Measurements from ENCODE around the gene ANKS6. TPM values are rescaled to one million over a fixed set of nuclear protein-coding genes. Genes with fewer than 3 reads are reported as not detected.

Gene ANKS6
- total RNA-seq, 1 donor = 12.1 TPM

DNA sequence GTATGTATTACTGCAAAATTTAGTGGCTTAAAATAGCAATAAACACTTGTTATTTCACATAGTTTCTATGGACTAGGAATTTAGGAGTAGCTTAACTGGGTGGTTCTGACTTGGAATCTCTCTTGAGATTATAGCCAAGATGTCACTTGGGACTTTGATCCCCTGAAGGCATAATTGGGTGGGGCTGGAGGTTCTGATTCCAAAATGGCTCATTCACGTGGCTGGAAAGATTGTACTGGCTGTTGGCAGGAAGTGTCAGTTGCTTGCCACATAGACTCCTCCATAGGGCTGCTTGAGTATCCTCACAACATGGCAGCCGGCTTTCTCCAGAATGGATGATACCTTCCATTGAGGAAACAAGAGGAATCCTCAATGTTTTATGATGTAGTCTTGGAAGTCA is 22.4 kb upstream of the ANKS6 start:
- DNase-seq (ENCODE audit: low read depth in 2 of 3, low spot score in 2 of 3) = no peak

DNA sequence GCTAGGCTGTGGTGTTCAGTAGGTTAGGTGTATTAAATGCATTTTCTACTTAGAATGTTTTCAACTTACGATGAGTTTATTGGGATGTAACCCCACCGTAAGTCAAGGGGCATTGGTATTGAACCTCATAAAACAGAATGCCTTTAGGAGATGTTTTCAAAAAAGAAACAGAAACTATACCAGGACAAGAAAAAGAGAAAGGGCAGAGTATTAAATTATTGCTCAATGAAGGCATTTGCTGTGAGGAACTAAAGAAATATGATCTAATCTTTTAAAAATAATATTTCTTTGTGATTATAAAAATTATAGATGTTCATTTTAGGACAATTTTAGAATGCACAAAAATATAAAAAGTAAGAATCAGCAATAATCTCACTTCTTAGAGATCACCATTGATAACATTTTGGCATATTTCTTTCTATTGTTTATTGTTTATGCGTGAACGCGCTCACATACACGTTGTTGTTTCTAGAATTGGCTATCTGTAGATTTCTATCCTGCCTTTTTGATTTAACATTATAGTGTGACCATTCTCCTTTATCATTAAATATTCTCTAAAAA is 19.1 kb upstream of the ANKS6 start:
- no peak for DNase-seq (ENCODE audit: low read depth in 2 of 3, low spot score in 2 of 3)

DNA sequence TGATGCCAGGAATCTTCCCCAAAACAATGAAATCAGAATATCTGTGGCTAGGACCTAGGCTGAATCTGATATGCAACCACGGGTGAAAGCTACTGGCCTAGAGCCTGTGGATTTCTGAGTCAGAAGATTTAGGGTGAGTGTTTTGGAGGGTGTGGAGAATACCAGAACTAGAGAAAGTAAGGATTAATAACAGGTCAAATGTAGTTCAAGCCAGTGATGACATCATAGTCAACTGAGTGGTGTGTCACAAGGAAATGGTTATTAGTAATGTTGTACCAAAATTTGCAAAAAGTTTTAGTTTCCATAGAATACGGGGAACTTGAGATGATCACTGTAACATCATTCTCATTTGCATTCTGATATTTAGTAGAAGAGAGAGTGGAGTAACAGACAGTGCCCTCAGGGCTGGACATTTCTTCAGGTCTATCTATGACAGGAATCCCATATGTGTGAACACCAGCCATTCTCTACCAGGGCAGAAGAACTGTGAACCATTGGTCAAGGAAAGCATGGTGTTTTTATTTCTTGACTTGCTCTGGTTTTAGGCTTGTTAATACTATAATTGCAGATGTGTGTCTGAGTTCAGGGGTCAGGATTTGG is 14.8 kb upstream of the ANKS6 start:
- DNase-seq (ENCODE audit: low read depth in 2 of 3, low spot score in 2 of 3) = no peak

DNA sequence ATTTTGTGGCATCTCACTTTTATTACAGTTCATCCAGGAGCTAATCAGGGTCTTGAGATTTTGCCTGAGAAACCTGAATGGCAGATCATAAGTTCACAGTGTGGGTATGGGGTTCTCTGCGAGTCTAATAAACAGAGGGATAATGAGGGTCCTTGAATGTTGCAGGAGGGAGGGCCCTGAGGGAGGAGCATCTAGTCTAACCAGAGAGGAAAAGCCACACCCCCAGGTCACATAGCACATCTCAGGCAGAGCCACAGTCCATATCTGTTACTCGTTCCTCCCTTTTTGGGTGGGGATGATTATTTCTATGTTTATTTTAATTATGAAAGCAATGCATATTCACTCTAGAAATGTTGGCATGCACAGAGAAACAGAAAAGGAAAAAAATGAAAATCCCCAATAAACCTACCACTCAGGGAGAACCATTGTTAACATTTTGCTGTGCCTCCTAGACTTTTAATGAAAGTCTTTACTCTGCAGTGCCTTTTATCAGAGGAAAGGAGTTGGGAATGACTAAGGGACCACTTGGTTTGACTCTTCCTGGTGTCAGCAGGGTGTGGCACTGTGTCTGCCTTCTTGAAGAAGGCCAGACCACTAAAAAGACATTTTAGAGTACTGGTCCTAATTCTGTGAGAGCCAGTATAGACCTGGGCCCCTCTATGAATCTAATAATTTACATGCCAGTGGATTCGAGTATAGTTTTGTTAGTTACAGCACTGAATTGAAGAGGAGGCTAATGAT is 13.9 kb upstream of the ANKS6 start:
- DNase-seq (ENCODE audit: low read depth in 2 of 3, low spot score in 2 of 3) = no peak

DNA sequence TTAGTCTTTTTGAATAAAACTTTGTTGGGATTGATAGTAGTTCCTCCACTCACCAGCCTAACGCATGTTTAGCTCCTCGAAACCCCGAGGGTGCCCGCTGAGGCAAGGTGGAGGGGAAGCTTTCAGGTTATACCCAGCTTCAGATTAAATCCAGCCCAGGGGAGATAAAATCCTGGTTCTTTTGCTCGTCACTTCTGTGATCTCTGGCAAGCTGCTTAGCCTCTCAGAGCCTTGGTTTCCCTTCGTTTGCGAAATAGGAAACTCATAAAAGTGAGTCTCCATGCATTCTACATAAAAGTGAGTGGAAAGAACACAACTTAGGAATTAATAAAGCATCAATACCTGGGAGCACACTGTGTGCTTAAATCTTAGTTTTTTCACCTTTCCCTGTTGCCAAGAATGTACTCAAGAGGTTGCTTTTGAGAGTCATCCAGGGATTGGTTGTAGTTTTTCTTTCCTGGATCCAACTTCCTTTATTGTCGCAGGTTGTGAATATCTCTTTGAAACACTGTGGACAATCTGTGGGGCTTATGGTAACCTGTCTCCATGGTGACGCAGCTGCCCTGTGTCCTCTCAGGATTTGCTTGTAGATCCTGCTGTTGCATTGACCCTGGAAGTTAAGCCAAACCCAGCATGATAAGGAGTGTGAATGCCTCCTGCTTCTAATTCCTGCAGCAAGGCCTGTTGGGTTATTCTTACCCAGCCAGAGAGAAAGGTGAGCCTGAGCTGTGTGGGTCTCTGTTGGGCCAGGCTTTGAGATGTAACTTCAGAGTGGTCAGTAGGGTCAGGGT is 13.2 kb upstream of the ANKS6 start:
- DNase-seq (ENCODE audit: low read depth in 2 of 3, low spot score in 2 of 3) = no peak

DNA sequence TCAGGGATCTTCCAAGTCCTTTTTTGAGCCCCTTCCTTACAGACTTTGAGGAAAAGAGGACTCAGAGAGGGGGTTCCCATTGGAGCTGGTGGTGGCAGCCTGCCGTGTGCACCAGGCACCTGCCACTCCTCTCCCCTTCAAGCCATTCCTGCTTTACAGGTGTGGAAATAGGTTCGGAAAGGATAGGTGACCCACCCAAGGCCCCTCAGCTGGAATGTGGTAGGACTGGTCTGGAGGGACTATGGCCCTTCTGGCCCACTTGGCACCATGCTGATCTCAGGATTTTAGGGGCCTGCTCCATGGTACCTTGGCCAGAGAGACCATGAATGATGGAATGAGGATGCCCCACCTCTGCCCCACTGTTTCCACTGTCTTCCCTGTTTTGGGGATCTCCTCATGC is 12.5 kb upstream of the ANKS6 start:
- DNase-seq (ENCODE audit: low read depth in 2 of 3, low spot score in 2 of 3) = no peak

DNA sequence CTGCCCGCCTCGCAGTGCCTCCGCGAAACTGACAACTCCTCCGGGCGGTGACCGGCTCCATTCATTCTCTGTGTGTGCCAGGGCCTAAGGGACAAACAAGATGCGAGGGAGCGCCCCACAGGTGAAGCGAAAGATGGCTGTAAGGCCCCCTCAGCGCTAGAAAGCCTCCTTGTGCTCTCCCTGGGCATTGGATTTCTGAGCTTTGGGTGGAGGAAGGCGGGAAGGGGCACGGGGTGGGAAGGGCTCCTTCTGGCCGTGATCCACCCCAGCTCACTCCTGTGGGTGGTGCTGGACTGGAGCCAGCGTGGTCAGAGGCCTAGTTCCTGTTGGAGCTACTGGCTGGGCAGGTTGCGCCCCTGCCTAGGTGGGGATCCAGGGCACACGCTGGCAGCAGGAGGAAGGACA is 12.1 kb upstream of the ANKS6 start:
- DNase-seq (ENCODE audit: low read depth in 2 of 3, low spot score in 2 of 3) = peak in 1 of 3 donors; percentile 29

DNA sequence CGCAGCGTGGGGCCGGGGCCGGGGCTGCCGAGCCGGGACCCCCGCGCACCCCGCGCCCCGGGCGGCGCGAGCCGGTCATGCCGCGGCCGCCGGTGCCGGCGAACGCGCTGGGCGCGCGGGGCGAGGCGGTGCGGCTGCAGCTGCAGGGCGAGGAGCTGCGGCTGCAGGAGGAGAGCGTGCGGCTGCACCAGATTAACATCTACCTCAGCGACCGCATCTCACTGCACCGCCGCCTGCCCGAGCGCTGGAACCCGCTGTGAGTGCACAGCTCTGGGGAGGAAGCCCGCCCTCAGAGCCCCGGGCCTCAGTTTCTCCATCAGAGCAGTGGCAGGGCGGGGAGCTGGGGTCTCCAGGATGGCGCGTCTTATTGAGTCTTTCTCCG is 11.4 kb upstream of the ANKS6 start:
- peak in 1 of 3 donors; percentile 20 for DNase-seq (ENCODE audit: low read depth in 2 of 3, low spot score in 2 of 3)

DNA sequence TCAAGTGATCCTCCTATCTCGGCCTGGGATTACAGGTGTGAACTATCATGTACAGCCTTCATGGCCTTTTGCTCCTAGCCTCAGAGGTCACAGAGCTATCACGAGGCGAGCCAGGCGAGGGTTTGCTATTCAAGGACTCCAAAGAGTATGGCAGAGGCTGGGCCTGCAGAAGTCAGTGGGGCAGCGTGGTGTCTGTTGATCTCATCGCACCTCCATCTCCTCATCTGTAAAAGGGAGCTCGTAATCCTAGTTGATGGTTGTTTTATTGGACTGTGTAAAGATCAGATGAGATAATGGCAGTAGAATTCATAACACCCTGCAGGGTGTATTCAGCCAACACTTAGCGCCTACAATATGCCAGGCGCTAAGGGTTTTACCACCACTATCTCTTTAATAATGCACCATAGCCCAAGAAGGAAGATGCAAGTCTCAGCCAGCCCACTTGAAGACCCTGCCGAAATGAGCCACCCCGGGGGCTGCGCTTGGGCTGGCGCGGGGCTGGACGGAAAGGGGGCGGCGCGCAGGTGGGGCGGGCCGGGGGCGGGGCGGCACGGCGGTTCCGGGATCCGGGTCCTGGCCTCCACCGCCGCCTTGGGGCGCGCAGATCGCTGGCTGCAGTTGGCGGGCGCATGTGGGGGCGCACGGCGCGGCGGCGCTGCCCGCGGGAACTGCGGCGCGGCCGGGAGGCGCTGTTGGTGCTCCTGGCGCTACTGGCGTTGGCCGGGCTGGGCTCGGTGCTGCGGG is 10.9 kb upstream of the ANKS6 start, which contains the start of gene GALNT12:
GALNT12 (plus strand) TSS at position 601 of the 744 bp plus-strand sequence; CDS start at position 630, 29 bp downstream.
- DNase-seq (ENCODE audit: low read depth in 2 of 3, low spot score in 2 of 3) = peak in 2 of 3 donors; percentile 58 to 60

DNA sequence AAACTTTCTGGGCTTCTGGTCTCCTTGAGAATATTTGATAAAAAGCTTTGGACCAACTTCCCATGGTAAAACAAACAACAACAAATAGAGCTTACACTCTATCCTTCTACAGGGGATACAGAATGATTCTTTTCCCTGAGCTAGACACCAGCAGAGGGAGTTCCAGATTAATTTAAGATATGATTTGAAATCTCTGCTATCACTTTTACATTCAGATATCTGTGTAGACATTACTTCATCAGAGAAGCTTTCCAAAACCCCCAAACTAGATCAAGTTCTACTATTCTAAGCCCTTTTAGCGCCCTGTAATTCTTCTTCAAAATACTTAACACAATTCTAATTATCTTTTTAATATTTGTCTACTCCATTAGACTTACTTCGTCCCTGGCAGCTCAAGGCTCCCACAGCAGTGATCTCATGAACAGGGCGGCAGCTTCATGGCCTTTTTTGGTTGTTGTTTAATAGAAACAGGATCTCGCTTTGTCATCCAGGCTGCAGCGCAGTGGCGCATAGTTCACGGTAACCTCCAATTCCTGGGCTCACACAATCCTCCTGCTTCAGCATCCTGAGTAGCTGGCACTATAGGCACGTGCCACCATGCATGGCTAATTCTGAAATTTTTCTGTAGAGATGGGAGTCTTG is 10.2 kb upstream of the ANKS6 start:
- peak in 1 of 3 donors; percentile 11 for DNase-seq (ENCODE audit: low read depth in 2 of 3, low spot score in 2 of 3)

DNA sequence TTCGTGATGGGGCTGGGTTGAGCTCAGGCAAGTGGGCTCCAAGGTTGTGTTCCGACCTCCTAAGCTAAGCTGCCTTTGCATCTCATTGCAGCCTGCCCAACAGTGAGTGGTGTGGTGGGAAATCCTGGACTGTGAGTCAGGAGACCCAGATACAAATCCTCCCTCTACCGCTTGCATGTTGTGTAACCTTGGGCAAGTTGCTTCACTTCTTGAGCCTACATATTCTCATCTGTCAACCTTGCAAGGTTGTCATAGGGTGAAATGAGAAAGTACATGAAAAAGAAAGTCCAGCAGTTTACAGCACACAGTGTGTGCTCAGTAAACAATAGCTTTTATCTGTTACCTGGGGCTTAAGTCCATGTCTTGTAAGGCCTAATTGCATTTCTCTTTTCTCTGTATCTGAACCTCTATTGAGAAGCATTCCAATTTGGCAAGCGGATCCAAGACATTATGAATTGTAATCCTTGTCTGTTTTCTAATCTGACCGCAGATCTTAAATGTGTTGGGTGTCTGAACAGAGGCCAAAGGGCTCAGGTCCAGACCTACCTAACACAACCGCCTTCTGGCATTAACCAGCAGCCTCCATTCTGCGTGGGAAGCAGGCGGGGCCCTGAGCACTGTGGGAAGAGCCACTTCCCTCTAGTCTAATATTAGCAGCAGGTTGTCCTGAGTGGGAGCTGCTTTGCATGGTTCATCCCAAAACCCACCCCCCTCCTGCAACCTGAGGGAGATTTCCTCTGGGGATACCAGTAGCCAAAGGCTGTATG is 9.3 kb upstream of the ANKS6 start:
- no peak for DNase-seq (ENCODE audit: low read depth in 2 of 3, low spot score in 2 of 3)

DNA sequence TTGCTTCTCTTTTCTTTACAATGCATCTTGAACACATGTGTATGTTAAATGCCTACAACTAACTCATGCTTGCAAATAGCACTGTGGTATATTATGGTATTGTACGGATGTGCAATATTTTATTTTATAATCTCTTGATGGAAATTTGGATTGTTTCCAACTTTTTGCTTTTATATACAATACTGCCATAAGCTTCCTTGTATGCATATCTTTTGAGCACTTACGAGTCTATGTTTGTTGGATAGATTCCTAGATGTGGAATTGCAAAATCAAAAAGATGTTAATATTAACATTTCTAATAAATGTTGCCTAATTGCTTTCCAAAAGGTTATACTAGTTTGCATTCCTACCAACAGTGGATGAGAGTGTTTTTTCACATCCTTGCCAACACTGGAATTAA is 7.7 kb upstream of the ANKS6 start:
- no peak for DNase-seq (ENCODE audit: low read depth in 2 of 3, low spot score in 2 of 3)

DNA sequence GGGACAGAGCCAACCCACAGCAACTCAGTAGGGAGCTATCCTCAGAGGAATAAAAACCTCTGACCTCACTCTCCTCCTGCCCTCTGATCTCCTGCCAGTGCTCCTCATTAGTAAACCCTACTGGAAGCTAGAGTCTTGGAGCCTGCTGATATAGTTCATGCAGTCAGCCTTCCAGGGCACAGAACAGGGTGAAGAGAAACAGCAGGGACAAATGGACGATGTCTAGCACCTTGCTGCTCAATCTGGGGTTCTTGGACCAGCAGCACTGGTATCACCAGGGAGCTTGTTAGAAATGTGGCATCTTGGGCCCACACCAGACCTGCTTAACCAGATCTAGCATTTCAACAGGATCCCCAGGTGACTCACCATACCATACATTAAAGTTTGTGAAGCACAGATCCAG is 5.6 kb upstream of the ANKS6 start:
- no peak for DNase-seq (ENCODE audit: low read depth in 2 of 3, low spot score in 2 of 3)

DNA sequence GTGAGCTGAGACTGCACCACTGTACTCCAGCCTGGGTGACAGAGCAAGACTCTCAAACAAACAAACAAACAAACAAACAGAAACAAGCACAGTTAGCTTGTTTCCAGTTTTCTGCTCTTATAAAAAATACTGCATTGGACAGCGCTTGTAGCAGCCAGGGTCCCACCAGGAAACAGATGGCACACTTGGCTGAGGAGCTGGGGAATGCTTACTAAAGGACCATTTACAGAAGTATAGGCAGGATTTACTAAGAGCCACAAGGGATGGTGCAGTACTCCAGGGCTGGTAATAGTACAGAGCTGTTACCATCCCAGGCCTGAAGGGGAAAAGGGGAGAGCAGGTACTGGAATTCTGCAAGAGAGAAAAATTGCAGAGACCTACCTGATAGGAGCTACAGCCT is 5.2 kb upstream of the ANKS6 start:
- no peak for DNase-seq (ENCODE audit: low read depth in 2 of 3, low spot score in 2 of 3)

DNA sequence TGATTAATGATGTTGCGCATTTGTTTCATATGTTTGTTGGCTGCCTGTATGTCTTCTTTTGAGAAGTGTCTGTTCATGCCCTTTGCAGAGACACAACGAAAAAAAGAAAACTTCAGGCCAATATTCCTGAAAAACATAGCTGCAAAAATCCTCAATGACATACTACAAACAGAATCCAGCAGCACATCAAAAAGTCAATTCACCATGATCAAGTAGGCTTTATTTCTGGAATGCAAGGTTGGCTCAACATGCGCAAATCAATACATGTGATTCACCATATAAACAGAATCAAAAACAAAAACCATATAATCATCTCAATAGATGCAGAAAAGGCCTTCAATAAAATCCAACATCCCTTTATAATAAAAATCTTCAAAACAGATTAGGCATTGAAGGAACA is 1.9 kb upstream of the ANKS6 start:
- no peak for DNase-seq (ENCODE audit: low read depth in 2 of 3, low spot score in 2 of 3)

DNA sequence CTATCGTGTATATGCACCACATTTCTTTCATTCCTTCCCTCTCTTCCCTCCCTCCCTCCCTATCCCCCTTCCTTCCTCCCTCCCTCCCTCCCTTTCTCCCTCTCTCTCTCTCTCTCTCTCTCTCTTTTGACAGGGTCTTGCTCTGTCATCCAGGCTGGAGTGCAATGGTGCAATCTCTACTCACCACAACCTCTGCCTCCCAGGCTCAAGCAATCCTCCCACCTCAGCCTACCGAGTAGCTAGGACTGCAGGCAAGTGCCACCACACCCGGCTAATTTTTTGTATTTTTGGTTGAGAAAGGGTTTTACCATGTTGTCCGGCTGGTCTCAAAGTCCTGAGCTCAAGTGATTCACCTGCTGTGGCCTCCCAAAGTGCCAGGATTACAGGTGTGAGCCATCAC is 1.1 kb upstream of the ANKS6 start:
- no peak for DNase-seq (ENCODE audit: low read depth in 2 of 3, low spot score in 2 of 3)

DNA sequence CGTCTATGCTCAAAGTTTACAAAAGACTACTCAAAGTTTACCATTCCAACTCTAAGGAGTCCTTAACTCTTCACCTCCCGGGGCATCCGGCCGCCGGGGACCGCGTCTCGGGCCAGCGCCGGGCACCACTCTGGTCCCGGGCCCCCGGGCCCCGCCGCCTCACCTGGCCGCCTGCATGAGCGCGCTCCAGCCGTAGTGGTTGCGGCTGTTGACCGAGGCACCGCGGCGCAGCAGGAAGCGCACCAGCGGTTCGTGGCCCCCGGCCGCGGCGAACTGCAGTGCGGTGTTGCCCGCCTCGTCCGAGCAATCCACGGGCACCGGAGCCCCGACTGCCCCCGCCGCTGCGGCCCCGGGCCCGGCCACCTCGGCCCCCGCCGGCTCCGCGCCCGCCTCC is 388 bp downstream of the ANKS6 start:
- no peak for DNase-seq (ENCODE audit: low read depth in 2 of 3, low spot score in 2 of 3)

DNA sequence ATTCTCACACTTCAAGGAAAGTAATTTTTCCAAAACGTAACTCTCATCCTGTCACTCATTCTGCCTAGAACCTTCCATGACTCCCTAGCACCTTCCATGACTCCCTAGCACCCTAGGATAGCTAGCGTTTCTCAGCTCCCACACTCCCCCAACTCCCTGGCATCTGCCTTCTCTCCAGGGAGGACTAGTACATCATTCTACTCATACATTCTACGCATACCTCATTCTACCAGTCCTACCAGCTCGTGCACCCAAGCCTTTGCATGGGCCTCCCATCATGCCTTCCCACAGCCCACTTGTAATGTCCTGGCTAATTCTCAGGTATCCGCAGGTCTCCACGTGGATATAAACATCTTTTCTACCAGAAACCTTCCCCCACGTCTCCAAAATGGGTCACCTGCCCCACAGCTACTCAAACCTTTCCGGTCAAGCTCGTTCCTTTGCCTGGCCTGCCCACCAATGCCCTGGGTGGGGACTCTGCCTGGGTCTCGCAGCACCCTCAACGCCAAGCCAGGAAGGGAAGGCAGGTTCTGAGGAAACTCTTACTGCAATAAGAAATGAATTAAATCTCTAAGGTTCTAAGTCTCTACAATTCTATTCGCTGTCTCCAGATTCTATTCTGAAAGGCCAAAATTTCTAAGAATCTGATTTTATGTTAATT is 930 bp downstream of the ANKS6 start:
- no peak for DNase-seq (ENCODE audit: low read depth in 2 of 3, low spot score in 2 of 3)

DNA sequence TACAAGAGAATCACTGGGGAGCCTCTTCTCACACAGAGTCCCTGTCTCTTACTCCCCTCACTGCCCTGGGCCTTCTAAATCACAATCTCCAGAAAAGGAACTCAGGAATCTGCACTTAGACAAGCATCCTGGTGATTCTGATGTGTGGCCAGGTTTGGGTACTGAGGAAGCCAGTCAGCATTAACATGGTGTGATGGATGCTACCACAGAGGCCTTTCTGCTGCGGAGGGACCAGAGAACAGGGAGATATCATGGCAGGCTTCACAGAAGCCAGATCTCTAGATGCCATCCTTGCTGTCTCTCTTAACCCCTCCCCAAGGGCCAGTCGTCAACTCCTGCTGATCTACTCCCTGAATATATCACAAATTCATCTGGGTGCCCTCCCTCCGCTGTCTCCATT is 1.6 kb downstream of the ANKS6 start:
- DNase-seq (ENCODE audit: low read depth in 2 of 3, low spot score in 2 of 3) = no peak
